ENCODE data around the gene ETV2. TPM values are rescaled to one million over a fixed set of nuclear protein-coding genes. Genes with fewer than 3 reads are reported as not detected.
"Not testable (repeated sequence)": the region's sequence is repeated elsewhere in the genome, so short reads cannot be mapped to it uniquely, and the experiment has no call there.

The ETV2 gene
- total RNA-seq = 2.2 TPM

GRCh38 chr19:35641515-35642151, at the start of gene ETV2:
TSS of gene ETV2 (plus strand) at chr19:35641745. CDS start at chr19:35642461, 716 bp downstream.
- ATAC-seq = no peak

GRCh38 chr19:35592226-35592625, 49.3 kb upstream of the ETV2 start:
- peak; percentile 43 for ATAC-seq

- not testable (repeated sequence) for ATAC-seq
Observed at GRCh38 chr19:35595026-35595425, 46.5 kb upstream of the ETV2 start.

- no peak for ATAC-seq
Observed at GRCh38 chr19:35595928-35596327, 45.6 kb upstream of the ETV2 start.

- peak; percentile 54 for ATAC-seq
Observed at GRCh38 chr19:35596366-35596999, 45.1 kb upstream of the ETV2 start.

GRCh38 chr19:35601971-35602370, 39.6 kb upstream of the ETV2 start:
- no peak for ATAC-seq

GRCh38 chr19:35604436-35604835, 37.1 kb upstream of the ETV2 start:
- ATAC-seq = not testable (repeated sequence)

GRCh38 chr19:35607170-35607569, 34.4 kb upstream of the ETV2 start:
- not testable (repeated sequence) for ATAC-seq

- ATAC-seq = no peak
Observed at GRCh38 chr19:35607661-35608060, 33.9 kb upstream of the ETV2 start.

- no peak for ATAC-seq
Observed at GRCh38 chr19:35608251-35608650, 33.3 kb upstream of the ETV2 start.

- ATAC-seq = peak; percentile 51
Observed at GRCh38 chr19:35609851-35610353, 31.6 kb upstream of the ETV2 start.

GRCh38 chr19:35612224-35612558, 29.4 kb upstream of the ETV2 start:
- no peak for ATAC-seq

- peak; percentile 92 for ATAC-seq
Observed at GRCh38 chr19:35612559-35613321, 28.8 kb upstream of the ETV2 start, which contains the start of gene HAUS5. TSS of gene HAUS5 (plus strand) at chr19:35612735. CDS start at chr19:35612795, 60 bp downstream.

- ATAC-seq = no peak
Observed at GRCh38 chr19:35613574-35613973, 28.0 kb upstream of the ETV2 start.

- no peak for ATAC-seq
Observed at GRCh38 chr19:35615036-35615435, 26.5 kb upstream of the ETV2 start.

- ATAC-seq = no peak
Observed at GRCh38 chr19:35618857-35619256, 22.7 kb upstream of the ETV2 start.

GRCh38 chr19:35619290-35619923, 22.1 kb upstream of the ETV2 start:
- no peak for ATAC-seq

- ATAC-seq = no peak
Observed at GRCh38 chr19:35620001-35620400, 21.5 kb upstream of the ETV2 start.

GRCh38 chr19:35621708-35622107, 19.8 kb upstream of the ETV2 start:
- ATAC-seq = no peak

- ATAC-seq = no peak
Observed at GRCh38 chr19:35622750-35623149, 18.8 kb upstream of the ETV2 start.

GRCh38 chr19:35623327-35624010, 18.1 kb upstream of the ETV2 start:
- ATAC-seq = no peak

- ATAC-seq = no peak
Observed at GRCh38 chr19:35628264-35628564, 13.3 kb upstream of the ETV2 start.

All from esophagus mucosa (tissue), 1 donor.